Astrocyte (in vitro differentiated cells and primary cell): ENCODE results near the gene TRABD2A. TPM values are rescaled to one million over a fixed set of nuclear protein-coding genes. Genes with fewer than 3 reads are reported as not detected.
A peak's percentile ranks its signal among the peaks of the same experiment; 100 is the strongest.

Experiments used
- DNase-seq: peaks from one replicate; pipeline ENCODE4 v3.0.0-alpha.2; 2010; ENCODE audit warnings: low read depth
- FAIRE-seq: peaks from 2 replicates; lab custom pipeline; 2011; peaks lifted over from hg19 to GRCh38; lab: Jason Lieb, UNC
- H2AFZ ChIP-seq: 2 replicates; pipeline ENCODE4 v1.6.0; 2012; ENCODE audit warnings: low read depth, low read length, inconsistent platforms
- H3K27ac ChIP-seq: 2 replicates; pipeline ENCODE4 v1.5.1; 2011; ENCODE audit warnings: low read depth, low read length, inconsistent platforms
- H3K27me3 ChIP-seq: 2 replicates; pipeline ENCODE4 v1.6.0; 2011; ENCODE audit warnings: low read length, inconsistent platforms; ENCODE audit not compliant: insufficient read depth
- H3K36me3 ChIP-seq: 2 replicates; pipeline ENCODE4 v1.5.1; 2011; ENCODE audit warnings: low read length, inconsistent platforms; ENCODE audit not compliant: insufficient read depth
- H3K4me1 ChIP-seq: 2 replicates; pipeline ENCODE4 v1.5.1; 2011; ENCODE audit warnings: low read length, inconsistent platforms; ENCODE audit not compliant: insufficient read depth
- H3K4me2 ChIP-seq: 2 replicates; pipeline ENCODE4 v1.6.0; 2012; ENCODE audit warnings: low read length, inconsistent platforms
- H3K4me3 ChIP-seq: 2 replicates; pipeline ENCODE4 v1.5.1; 2011; ENCODE audit warnings: low read depth, mild to moderate bottlenecking, low read length, inconsistent platforms; ENCODE audit not compliant: insufficient read depth
- H3K79me2 ChIP-seq: 2 replicates; pipeline ENCODE4 v1.6.0; 2012; ENCODE audit warnings: mild to moderate bottlenecking, low read length, inconsistent platforms; ENCODE audit not compliant: insufficient read depth
- H3K9ac ChIP-seq: 2 replicates; pipeline ENCODE4 v1.6.0; 2012; ENCODE audit warnings: mild to moderate bottlenecking, low read length, inconsistent platforms
- H3K9me3 ChIP-seq: 2 replicates; pipeline ENCODE4 v1.5.1; 2012; ENCODE audit warnings: low read depth, mild to moderate bottlenecking, low read length, inconsistent platforms; ENCODE audit not compliant: insufficient read depth
- H4K20me1 ChIP-seq: 2 replicates; pipeline ENCODE4 v1.6.0; 2012; ENCODE audit warnings: low read length, inconsistent platforms; ENCODE audit not compliant: insufficient read depth
- H3K27ac Mint-ChIP-seq: one replicate; pipeline ENCODE4 v1.8.0; 2021; ENCODE audit warnings: mild to moderate bottlenecking, mixed read lengths; ENCODE audit not compliant: unreplicated experiment
- H3K27me3 Mint-ChIP-seq: one replicate; pipeline ENCODE4 v1.8.0; 2021; ENCODE audit warnings: low read depth, mixed read lengths; ENCODE audit not compliant: unreplicated experiment
- H3K36me3 Mint-ChIP-seq: one replicate; pipeline ENCODE4 v1.8.0; 2021; ENCODE audit warnings: low read depth, mixed read lengths; ENCODE audit not compliant: unreplicated experiment
- H3K4me1 Mint-ChIP-seq: one replicate; pipeline ENCODE4 v1.8.0; 2021; ENCODE audit warnings: low read depth, mixed read lengths; ENCODE audit not compliant: unreplicated experiment
- H3K4me3 Mint-ChIP-seq: one replicate; pipeline ENCODE4 v1.8.0; 2021; ENCODE audit warnings: mild to moderate bottlenecking, moderate library complexity, mixed read lengths; ENCODE audit not compliant: unreplicated experiment
- H3K9me3 Mint-ChIP-seq: one replicate; pipeline ENCODE4 v1.8.0; 2021; ENCODE audit warnings: mild to moderate bottlenecking, mixed read lengths; ENCODE audit not compliant: unreplicated experiment
- EZH2 ChIP-seq: IDR thresholded peaks from 2 replicates; pipeline ENCODE4 v1.6.1; 2012; ENCODE audit warnings: mild to moderate bottlenecking, low read length, inconsistent platforms; ENCODE audit not compliant: insufficient read depth
- total RNA-seq: library from RNA; stranded (reverse); gene quantifications from 2 replicates; pipeline ENCODE4 v1.2.1, GENCODE V29; 2021
- TF ChIP-seq, protein P1 (sequence below): IDR thresholded peaks from 2 replicates; pipeline ENCODE4 v1.5.1; 2011; ENCODE audit warnings: low read depth, mild to moderate bottlenecking, inconsistent platforms, low read length, moderate library complexity; ENCODE audit not compliant: insufficient read depth

Gene TRABD2A
- total RNA-seq, 1 donor from 2014 or later, result 2.6 TPM

DNA sequence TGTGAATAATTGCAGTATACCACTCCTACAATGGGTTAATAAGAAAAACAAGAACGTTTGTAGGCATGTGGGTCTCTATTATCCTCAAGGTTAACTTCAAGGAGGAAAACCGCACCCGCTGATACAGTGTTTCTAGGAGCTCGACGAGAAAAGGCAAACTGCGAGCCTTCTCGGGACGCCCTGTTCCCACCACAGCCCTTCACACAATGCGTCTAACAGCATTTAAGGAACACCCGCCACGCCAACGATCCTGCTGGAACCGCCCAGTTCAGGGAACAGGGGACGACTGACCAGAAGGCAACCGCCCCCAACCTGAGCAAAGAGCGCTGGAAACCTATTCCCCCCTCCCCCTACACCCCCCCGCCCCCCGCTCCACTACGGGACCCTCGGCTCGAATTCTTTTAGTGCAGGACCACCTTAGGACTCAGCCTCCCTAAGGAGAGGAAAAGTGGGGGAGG is 23.9 kb upstream of the TRABD2A start:
- Mint-ChIP-seq H3K36me3 (peaks cover 14% of the 10 kb centered on the region), H3K4me3 (peak overlapping the region; percentile 75), H3K4me1 (peaks cover 14% of the 10 kb centered on the region), H3K27me3 (no peaks in the 10 kb centered on the region), H3K27ac (peak overlapping the region; percentile 92), H3K9me3 (peaks cover 2% of the 10 kb centered on the region)
- no peak for FAIRE-seq
- peaks cover 5% of the 10 kb centered on the region for H3K4me1 ChIP-seq
- peaks cover 5% of the 10 kb centered on the region for H3K36me3 ChIP-seq
- H3K4me2 ChIP-seq, result peak overlapping the region; percentile 89
- DNase-seq, result peak; percentile 55
- no peaks in the 10 kb centered on the region for H3K27me3 ChIP-seq
- H3K4me3 ChIP-seq, result peak overlapping the region; percentile 93
- peak overlapping the region; percentile 98 for H3K9ac ChIP-seq
- H2AFZ ChIP-seq, result peak overlapping the region; percentile 73
- TF ChIP-seq, protein P1, sequence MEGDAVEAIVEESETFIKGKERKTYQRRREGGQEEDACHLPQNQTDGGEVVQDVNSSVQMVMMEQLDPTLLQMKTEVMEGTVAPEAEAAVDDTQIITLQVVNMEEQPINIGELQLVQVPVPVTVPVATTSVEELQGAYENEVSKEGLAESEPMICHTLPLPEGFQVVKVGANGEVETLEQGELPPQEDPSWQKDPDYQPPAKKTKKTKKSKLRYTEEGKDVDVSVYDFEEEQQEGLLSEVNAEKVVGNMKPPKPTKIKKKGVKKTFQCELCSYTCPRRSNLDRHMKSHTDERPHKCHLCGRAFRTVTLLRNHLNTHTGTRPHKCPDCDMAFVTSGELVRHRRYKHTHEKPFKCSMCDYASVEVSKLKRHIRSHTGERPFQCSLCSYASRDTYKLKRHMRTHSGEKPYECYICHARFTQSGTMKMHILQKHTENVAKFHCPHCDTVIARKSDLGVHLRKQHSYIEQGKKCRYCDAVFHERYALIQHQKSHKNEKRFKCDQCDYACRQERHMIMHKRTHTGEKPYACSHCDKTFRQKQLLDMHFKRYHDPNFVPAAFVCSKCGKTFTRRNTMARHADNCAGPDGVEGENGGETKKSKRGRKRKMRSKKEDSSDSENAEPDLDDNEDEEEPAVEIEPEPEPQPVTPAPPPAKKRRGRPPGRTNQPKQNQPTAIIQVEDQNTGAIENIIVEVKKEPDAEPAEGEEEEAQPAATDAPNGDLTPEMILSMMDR, result no peak
- TF ChIP-seq EZH2, result no peak
- peaks cover 21% of the 10 kb centered on the region for H3K79me2 ChIP-seq
- H4K20me1 ChIP-seq, result peaks cover 18% of the 10 kb centered on the region
- H3K9me3 ChIP-seq, result peaks cover 5% of the 10 kb centered on the region
- H3K27ac ChIP-seq, result peak overlapping the region; percentile 78

DNA sequence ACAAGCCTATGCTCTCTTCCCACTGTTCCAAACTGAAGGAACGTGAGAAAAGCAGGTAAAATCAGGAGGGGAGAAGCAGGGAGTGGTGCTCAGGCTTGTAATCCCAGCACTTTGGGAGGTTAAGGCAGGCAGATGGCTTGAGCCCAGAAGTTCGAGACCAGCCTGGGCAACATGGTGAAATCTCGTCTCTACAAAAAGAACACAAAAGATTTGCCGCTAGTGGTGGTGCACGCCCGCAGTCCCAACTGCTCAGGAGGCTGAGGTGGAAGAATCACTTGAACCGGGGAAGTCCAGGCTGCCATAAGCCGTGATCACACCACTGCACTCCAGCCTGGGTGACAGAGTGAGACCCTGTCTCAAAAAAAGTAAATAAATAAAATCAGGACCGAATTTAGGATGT is 23.3 kb upstream of the TRABD2A start:
- Histone ChIP-seq H3K36me3 (peaks cover 5% of the 10 kb centered on the region), H3K9me3 (no peaks in the 10 kb centered on the region), H3K9ac (peak overlapping the region; percentile 98), H3K79me2 (peaks cover 21% of the 10 kb centered on the region), H4K20me1 (peaks cover 18% of the 10 kb centered on the region), H2AFZ (no peak overlapping the region), H3K4me3 (no peak overlapping the region), H3K4me1 (peaks cover 5% of the 10 kb centered on the region), H3K27me3 (no peaks in the 10 kb centered on the region), H3K27ac (no peak overlapping the region), H3K4me2 (peak overlapping the region; percentile 89)
- Mint-ChIP-seq H3K27me3 (no peaks in the 10 kb centered on the region), H3K36me3 (peaks cover 14% of the 10 kb centered on the region), H3K9me3 (no peaks in the 10 kb centered on the region), H3K4me3 (peak overlapping the region; percentile 75), H3K4me1 (peaks cover 14% of the 10 kb centered on the region), H3K27ac (peak overlapping the region; percentile 92)
- TF ChIP-seq EZH2, result no peak
- TF ChIP-seq, protein P1, result no peak
- no peak for FAIRE-seq
- no peak for DNase-seq

DNA sequence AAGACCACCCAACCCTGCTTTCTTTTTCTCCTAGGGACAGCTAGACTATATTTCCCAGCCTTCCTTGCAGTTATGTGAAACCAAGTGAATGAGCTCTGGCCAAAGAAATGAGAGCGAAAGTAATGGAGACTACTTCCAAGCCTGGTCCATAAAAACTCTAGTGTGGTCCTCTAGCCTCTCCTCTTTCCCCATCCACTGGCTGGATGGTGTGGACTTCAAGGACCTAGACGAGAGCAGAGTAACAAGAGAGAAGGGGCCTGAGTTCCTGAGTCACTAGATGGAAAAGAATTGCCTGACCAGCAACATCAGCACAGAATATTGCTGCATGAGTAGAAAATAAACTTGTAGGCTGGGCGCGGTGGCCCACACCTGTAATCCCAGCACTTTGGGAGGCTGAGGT is 21.6 kb upstream of the TRABD2A start:
- Mint-ChIP-seq H3K9me3 (no peaks in the 10 kb centered on the region), H3K4me1 (peaks cover 21% of the 10 kb centered on the region), H3K27ac (peak overlapping the region; percentile 62), H3K27me3 (no peaks in the 10 kb centered on the region), H3K4me3 (peak overlapping the region; percentile 8), H3K36me3 (peaks cover 10% of the 10 kb centered on the region)
- DNase-seq (no peak), FAIRE-seq (no peak)
- no peaks in the 10 kb centered on the region for H3K27me3 ChIP-seq
- TF ChIP-seq, protein P1, result no peak
- no peak for TF ChIP-seq EZH2
- peaks cover 17% of the 10 kb centered on the region for H3K4me1 ChIP-seq
- H3K27ac ChIP-seq, result no peak overlapping the region
- H4K20me1 ChIP-seq, result peaks cover 18% of the 10 kb centered on the region
- no peak overlapping the region for H3K4me2 ChIP-seq
- H3K9ac ChIP-seq, result no peak overlapping the region
- H3K4me3 ChIP-seq, result no peak overlapping the region
- H2AFZ ChIP-seq, result no peak overlapping the region
- peaks cover 5% of the 10 kb centered on the region for H3K36me3 ChIP-seq
- H3K79me2 ChIP-seq, result peaks cover 21% of the 10 kb centered on the region
- H3K9me3 ChIP-seq, result no peaks in the 10 kb centered on the region
